SK-N-MC (cell line): ENCODE data around the gene CPNE6.

Experiments used
- EZH2 ChIP-seq: fragments of 200-600 bp; sonication (generic); IDR thresholded peaks from one replicate; pipeline ENCODE4 v1.6.1; 2017; ENCODE audit warnings: antibody characterized with exemption
- POLR2AphosphoS5 ChIP-seq: IDR thresholded peaks from 2 replicates; pipeline ENCODE4 v1.6.1; 2012; ENCODE audit warnings: mild to moderate bottlenecking, low read depth, low read length, borderline replicate concordance

DNA sequence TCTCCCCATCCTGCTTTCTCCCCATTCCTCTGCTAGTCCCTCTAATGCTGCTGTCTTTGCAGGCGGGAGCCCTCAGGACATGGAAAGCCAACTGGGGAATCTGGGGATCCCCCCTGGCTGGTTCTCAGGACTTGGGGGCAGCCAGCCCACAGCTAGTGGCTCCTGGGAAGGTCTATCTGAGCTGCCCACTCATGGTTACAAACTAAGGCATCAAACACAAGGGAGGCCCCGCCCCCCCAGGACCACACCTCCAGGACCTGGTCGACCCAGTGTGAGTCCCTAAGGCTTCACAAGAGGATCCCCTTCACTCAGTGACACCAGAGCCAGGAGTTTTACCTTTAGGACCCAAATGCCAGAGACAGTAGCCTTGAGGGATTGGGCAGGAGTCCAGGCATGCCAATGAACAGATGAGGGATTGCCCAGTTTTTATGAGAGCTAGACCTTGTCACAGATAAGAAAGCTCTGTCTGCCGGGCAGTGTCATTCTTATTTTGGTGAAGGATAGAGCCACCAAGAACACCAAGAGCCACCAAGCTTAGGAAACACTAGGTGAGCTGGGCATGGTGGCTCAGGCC, 8.0 kb upstream of the CPNE6 start:
- TF ChIP-seq POLR2AphosphoS5 (no peak), EZH2 (no peak)
